ENCODE measurements around the gene CGA.

DNA sequence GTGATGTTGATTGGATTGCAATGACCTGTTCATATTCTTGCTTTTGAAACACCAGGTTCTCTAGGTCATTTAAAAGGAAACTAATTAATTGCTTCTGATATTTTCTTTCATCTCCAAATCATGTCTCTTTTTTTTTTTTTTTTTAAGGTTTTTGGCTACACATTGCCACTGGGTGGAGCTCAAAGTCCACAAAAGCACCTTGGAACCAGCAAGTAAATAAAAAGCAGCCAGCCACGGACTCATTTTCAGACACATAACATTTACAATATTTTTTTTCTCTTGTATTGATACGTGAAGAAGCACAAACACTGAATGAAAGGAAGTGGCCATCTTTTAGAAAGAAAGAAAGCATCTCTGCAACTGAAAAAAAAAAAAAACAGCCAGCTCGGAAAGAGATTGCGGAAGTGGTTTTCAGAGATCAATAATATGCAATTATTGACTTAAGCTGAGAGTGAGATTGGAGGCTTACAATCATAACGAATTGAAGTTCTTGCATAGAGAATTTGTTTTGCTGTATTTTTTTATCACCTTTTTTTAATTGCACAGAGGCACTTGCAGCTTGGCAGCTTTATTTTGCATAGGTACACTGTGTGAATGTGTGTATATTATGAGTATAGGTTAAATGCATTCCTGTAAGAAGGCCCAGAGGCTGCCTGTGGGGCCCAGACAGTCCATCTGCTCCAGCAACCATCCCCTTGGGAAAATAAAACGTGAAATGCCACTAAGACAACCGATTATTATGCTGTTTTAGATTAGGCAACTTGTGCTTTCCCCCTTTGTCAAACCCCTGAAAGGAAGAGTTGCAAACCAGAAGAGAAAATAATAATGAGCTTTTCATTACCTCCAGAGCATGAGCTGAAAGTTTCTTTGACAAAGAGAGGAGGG lies 28.2 kb downstream of the CGA start:
- no peak for TF ChIP-seq EZH2 (IDR thresholded peaks at IDR 0.05; ENCODE audit: low read length)
- peak; percentile 33 to 41 (median 37) for TF ChIP-seq CTCF (optimal IDR thresholded peaks at IDR 0.05 in 1 of 3, IDR thresholded peaks at IDR 0.05 in 1 of 3, conservative IDR thresholded peaks at IDR 0.05 in 1 of 3; ENCODE audit: extremely low read depth in 1 of 3, insufficient read depth in 2 of 3, low read length in 3 of 3)
